ENCODE data around the gene PTPRK.

DNA sequence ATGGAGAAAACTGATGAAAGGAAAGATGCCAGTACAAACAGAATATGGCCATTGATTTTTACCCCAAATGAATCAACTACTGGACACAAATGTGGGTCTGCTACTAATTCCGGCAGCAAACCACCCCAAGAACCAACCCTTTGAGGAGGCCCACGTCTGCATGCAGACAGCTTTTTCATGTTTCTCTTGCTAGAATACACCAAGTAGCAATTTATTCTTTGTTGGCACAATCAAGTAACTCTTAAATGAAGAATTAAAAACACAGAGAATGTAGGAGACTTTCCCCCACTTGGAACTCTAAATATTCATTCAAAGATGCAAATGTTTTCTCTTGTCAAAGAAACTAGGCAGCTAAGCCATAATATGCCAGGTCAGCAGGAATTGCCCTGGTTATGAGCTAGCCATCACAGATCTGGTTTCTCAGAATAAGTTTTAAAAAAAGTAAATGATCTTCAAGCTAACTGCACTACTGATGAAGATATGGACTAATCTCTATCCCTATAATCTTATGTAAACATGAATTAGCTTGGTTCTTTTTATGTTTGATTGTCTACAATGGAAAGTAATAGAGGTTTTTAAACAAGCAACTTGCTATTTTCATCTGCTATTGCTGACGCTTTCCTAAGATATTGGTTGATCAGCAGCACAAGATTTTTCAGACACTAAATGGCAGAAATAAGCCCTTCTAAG is 456.4 kb downstream of the PTPRK start:
- TF ChIP-seq POLR2A (IDR thresholded peaks at IDR 0.05; ENCODE audit: low read length) (no peak), GATA1 (IDR thresholded peaks at IDR 0.05; ENCODE audit: low read depth, low read length) (no peak)

All from erythroblast (primary cell).